GM23338 (cell line): Measurements from ENCODE around the gene ENTREP3. TPM values are rescaled to one million over a fixed set of nuclear protein-coding genes. Genes with fewer than 3 reads are reported as not detected.

ENCODE experiments used
- ATAC-seq: fragments of 200-7000 bp; cut with Tn5 transposase; 3 replicates; pipeline ENCODE4 v1.9.1; 2020
- DNase-seq: peaks from one replicate; pipeline ENCODE4 v3.0.0-alpha.2; 2015; ENCODE audit warnings: low spot score
- H2AFZ ChIP-seq: fragments of 200-600 bp; sonication (generic); 2 replicates; pipeline ENCODE4 v1.8.0; 2016; ENCODE audit warnings: antibody characterized with exemption, mild to moderate bottlenecking, moderate library complexity
- H3F3A ChIP-seq: fragments of 200-600 bp; sonication (generic); replicated peaks from 2 replicates; pipeline ENCODE4 v1.8.0; 2017; ENCODE audit warnings: antibody characterized with exemption, mixed run types, low read depth
- H3K27ac ChIP-seq: fragments of 200-600 bp; sonication (generic); 2 replicates; pipeline ENCODE4 v1.6.1; 2016; ENCODE audit warnings: low read depth
- H3K27me3 ChIP-seq: fragments of 200-600 bp; sonication (generic); 2 replicates; pipeline ENCODE4 v1.8.0; 2016; ENCODE audit warnings: mild to moderate bottlenecking, mixed run types, moderate library complexity; ENCODE audit not compliant: insufficient read depth
- H3K36me3 ChIP-seq: fragments of 200-600 bp; sonication (generic); 2 replicates; pipeline ENCODE4 v1.8.0; 2016; ENCODE audit warnings: mild to moderate bottlenecking; ENCODE audit not compliant: insufficient read depth
- H3K4me1 ChIP-seq: fragments of 200-600 bp; sonication (generic); 2 replicates; pipeline ENCODE4 v1.8.0; 2016; ENCODE audit warnings: mild to moderate bottlenecking, moderate library complexity; ENCODE audit not compliant: insufficient read depth
- H3K4me2 ChIP-seq: fragments of 200-600 bp; sonication (generic); 2 replicates; pipeline ENCODE4 v1.7.1; 2017; ENCODE audit warnings: mixed run types
- H3K4me3 ChIP-seq: fragments of 200-600 bp; sonication (generic); 2 replicates; pipeline ENCODE4 v1.6.1; 2016; ENCODE audit warnings: mixed run types
- H3K79me2 ChIP-seq: fragments of 200-600 bp; sonication (generic); replicated peaks from 2 replicates; pipeline ENCODE4 v1.8.0; 2017; ENCODE audit warnings: mild to moderate bottlenecking; ENCODE audit not compliant: insufficient read depth
- H3K9me2 ChIP-seq: fragments of 200-600 bp; sonication (generic); 2 replicates; pipeline ENCODE4 v1.8.0; 2017; ENCODE audit not compliant: insufficient read depth
- H4K20me1 ChIP-seq: fragments of 200-600 bp; sonication (generic); replicated peaks from 2 replicates; pipeline ENCODE4 v1.8.0; 2017; ENCODE audit warnings: mild to moderate bottlenecking; ENCODE audit not compliant: insufficient read depth
- H3K27ac Mint-ChIP-seq: 2 replicates; pipeline ENCODE4 v1.8.0; 2020; ENCODE audit warnings: inconsistent platforms, mild to moderate bottlenecking, moderate library complexity, mixed read lengths
- H3K27me3 Mint-ChIP-seq: 3 replicates; pipeline ENCODE4 v1.8.0; 2022; ENCODE audit warnings: low read depth, mild to moderate bottlenecking, moderate library complexity, mixed read lengths, inconsistent platforms; ENCODE audit not compliant: insufficient read depth, poor library complexity
- H3K36me3 Mint-ChIP-seq: 3 replicates; pipeline ENCODE4 v1.8.0; 2021; ENCODE audit warnings: low read depth, mild to moderate bottlenecking, inconsistent platforms, moderate library complexity, mixed read lengths
- H3K4me1 Mint-ChIP-seq: 3 replicates; pipeline ENCODE4 v1.8.0; 2020; ENCODE audit warnings: mild to moderate bottlenecking, inconsistent platforms, mixed read lengths
- H3K4me3 Mint-ChIP-seq: 3 replicates; pipeline ENCODE4 v1.8.0; 2021; ENCODE audit warnings: moderate library complexity, mild to moderate bottlenecking, inconsistent platforms, mixed read lengths
- H3K9me3 Mint-ChIP-seq: 3 replicates; pipeline ENCODE4 v1.8.0; 2020; ENCODE audit warnings: moderate library complexity, mild to moderate bottlenecking, inconsistent platforms, mixed read lengths
- CREB1 ChIP-seq: fragments of 250-450 bp; sonication (Bioruptor Pico); IDR thresholded peaks from 2 replicates; pipeline ENCODE4 v1.5.0; 2020; ENCODE audit warnings: low read depth, mild to moderate bottlenecking, moderate library complexity
- EZH2 ChIP-seq: fragments of 200-600 bp; sonication (generic); IDR thresholded peaks from one replicate; pipeline ENCODE4 v1.8.0; 2017; ENCODE audit warnings: antibody characterized with exemption, mild to moderate bottlenecking, low read depth; ENCODE audit not compliant: unreplicated experiment
- EZH2phosphoT487 ChIP-seq: fragments of 200-600 bp; sonication (generic); IDR thresholded peaks from one replicate; pipeline ENCODE4 v1.8.1; 2018; ENCODE audit warnings: antibody characterized with exemption; ENCODE audit not compliant: unreplicated experiment
- JUNB ChIP-seq: IDR thresholded peaks from one replicate; pipeline ENCODE4 v1.6.1; 2016; ENCODE audit warnings: antibody characterized with exemption; ENCODE audit not compliant: unreplicated experiment
- NANOG ChIP-seq: IDR thresholded peaks from 2 replicates; pipeline ENCODE4 v1.6.1; 2016; ENCODE audit warnings: antibody characterized with exemption, borderline replicate concordance
- POLR2AphosphoS5 ChIP-seq: IDR thresholded peaks from 2 replicates; pipeline ENCODE4 v1.6.1; 2016; ENCODE audit warnings: antibody characterized with exemption, low read depth
- STAT1 ChIP-seq: IDR thresholded peaks from one replicate; pipeline ENCODE4 v1.6.1; 2016; ENCODE audit warnings: antibody characterized with exemption; ENCODE audit not compliant: unreplicated experiment
- ZNF114 ChIP-seq: fragments of 250-450 bp; sonication (Bioruptor Pico); IDR thresholded peaks from 2 replicates; pipeline ENCODE4 v1.5.0; 2020; ENCODE audit warnings: mild to moderate bottlenecking, moderate library complexity
- ZNF331 ChIP-seq: fragments of 250-450 bp; sonication (Bioruptor Pico); IDR thresholded peaks from 2 replicates; pipeline ENCODE4 v1.5.0; 2020; ENCODE audit warnings: low read depth, mild to moderate bottlenecking, moderate library complexity
- polyA plus RNA-seq: library from polyadenylated mRNA; unstranded; fragments of >200 nt; fragmentation: Nextera tagmentation; extraction: Ambion mirVana; gene quantifications from 2 replicates; pipeline ENCODE4 v1.2.1, GENCODE V29; 2016
- total RNA-seq: library from RNA; depleted of rRNA; stranded (reverse); fragments of >200 nt; shearing (Covaris generic); gene quantifications from 2 replicates; pipeline ENCODE4 v1.2.3, GENCODE V29; 2014
- TF ChIP-seq, protein P1 (sequence below): IDR thresholded peaks from 2 replicates; pipeline ENCODE4 v1.6.1; 2016; ENCODE audit warnings: antibody characterized with exemption
- TF ChIP-seq, protein P2 (sequence below), 2 experiments: fragments of 200-600 bp in 1 of 2; sonication (generic) in 1 of 2; conservative IDR thresholded peaks; 2 replicates each; pipeline versions ENCODE4 v1.5.1 to v1.6.1; 2016 to 2017; ENCODE audit warnings: antibody characterized with exemption in 2 of 2, low read depth in 2 of 2, mild to moderate bottlenecking in 2 of 2, moderate library complexity in 1 of 2
- TF ChIP-seq, protein P3 (sequence below): fragments of 250-450 bp; sonication (Bioruptor Pico); IDR thresholded peaks from 2 replicates; pipeline ENCODE4 v1.5.0; 2020; ENCODE audit warnings: mild to moderate bottlenecking, moderate library complexity
- TF ChIP-seq, protein P4 (sequence below): IDR thresholded peaks from one replicate; pipeline ENCODE4 v1.6.1; 2018; ENCODE audit warnings: antibody characterized with exemption; ENCODE audit not compliant: unreplicated experiment

The ENTREP3 gene
- total and polyA plus RNA-seq, 2 experiments from 2014 or later = 18.6 to 46.3 TPM

DNA sequence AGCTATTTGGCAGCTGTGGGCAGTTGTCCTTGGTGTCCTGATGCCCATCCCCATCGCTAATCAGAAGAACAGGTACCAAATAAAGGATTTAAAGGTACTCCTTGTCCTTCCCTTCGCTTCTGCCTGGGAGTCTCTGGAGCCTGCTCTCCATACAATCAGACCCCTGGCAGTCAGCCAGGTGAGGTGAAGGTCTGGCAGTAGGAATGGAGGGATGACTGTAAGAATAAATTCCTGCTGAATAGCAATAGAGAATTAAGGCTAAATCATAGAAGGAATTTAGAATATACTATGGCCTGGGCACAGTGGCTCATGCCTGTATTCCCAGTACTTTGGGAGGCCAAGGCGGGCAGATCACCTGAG is 56.8 kb downstream of the ENTREP3 start:
- Mint-ChIP-seq H3K27me3 (peaks cover 59% of the 10 kb centered on the region), H3K4me3 (peak overlapping the region; percentile 97; the same call in 1 of the 3 replicates), H3K4me1 (peaks cover 28% of the 10 kb centered on the region), H3K36me3 (peaks cover 83% of the 10 kb centered on the region), H3K9me3 (peaks cover 3% of the 10 kb centered on the region; the same call in 1 of the 3 replicates), H3K27ac (no peak overlapping the region)
- peaks cover 52% of the 10 kb centered on the region for H3K36me3 ChIP-seq
- H3K9me2 ChIP-seq = no peaks in the 10 kb centered on the region
- peaks cover 29% of the 10 kb centered on the region for H3K79me2 ChIP-seq
- H2AFZ ChIP-seq = no peak overlapping the region
- no peak for TF ChIP-seq EZH2
- no peak for TF ChIP-seq STAT1
- TF ChIP-seq, protein P1, sequence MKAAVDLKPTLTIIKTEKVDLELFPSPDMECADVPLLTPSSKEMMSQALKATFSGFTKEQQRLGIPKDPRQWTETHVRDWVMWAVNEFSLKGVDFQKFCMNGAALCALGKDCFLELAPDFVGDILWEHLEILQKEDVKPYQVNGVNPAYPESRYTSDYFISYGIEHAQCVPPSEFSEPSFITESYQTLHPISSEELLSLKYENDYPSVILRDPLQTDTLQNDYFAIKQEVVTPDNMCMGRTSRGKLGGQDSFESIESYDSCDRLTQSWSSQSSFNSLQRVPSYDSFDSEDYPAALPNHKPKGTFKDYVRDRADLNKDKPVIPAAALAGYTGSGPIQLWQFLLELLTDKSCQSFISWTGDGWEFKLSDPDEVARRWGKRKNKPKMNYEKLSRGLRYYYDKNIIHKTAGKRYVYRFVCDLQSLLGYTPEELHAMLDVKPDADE = no peak
- TF ChIP-seq, protein P2, sequence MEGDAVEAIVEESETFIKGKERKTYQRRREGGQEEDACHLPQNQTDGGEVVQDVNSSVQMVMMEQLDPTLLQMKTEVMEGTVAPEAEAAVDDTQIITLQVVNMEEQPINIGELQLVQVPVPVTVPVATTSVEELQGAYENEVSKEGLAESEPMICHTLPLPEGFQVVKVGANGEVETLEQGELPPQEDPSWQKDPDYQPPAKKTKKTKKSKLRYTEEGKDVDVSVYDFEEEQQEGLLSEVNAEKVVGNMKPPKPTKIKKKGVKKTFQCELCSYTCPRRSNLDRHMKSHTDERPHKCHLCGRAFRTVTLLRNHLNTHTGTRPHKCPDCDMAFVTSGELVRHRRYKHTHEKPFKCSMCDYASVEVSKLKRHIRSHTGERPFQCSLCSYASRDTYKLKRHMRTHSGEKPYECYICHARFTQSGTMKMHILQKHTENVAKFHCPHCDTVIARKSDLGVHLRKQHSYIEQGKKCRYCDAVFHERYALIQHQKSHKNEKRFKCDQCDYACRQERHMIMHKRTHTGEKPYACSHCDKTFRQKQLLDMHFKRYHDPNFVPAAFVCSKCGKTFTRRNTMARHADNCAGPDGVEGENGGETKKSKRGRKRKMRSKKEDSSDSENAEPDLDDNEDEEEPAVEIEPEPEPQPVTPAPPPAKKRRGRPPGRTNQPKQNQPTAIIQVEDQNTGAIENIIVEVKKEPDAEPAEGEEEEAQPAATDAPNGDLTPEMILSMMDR (conservative IDR thresholded peaks at IDR 0.05; ENCODE audit: low read depth in 2 of 2) = no peak
- TF ChIP-seq, protein P3, sequence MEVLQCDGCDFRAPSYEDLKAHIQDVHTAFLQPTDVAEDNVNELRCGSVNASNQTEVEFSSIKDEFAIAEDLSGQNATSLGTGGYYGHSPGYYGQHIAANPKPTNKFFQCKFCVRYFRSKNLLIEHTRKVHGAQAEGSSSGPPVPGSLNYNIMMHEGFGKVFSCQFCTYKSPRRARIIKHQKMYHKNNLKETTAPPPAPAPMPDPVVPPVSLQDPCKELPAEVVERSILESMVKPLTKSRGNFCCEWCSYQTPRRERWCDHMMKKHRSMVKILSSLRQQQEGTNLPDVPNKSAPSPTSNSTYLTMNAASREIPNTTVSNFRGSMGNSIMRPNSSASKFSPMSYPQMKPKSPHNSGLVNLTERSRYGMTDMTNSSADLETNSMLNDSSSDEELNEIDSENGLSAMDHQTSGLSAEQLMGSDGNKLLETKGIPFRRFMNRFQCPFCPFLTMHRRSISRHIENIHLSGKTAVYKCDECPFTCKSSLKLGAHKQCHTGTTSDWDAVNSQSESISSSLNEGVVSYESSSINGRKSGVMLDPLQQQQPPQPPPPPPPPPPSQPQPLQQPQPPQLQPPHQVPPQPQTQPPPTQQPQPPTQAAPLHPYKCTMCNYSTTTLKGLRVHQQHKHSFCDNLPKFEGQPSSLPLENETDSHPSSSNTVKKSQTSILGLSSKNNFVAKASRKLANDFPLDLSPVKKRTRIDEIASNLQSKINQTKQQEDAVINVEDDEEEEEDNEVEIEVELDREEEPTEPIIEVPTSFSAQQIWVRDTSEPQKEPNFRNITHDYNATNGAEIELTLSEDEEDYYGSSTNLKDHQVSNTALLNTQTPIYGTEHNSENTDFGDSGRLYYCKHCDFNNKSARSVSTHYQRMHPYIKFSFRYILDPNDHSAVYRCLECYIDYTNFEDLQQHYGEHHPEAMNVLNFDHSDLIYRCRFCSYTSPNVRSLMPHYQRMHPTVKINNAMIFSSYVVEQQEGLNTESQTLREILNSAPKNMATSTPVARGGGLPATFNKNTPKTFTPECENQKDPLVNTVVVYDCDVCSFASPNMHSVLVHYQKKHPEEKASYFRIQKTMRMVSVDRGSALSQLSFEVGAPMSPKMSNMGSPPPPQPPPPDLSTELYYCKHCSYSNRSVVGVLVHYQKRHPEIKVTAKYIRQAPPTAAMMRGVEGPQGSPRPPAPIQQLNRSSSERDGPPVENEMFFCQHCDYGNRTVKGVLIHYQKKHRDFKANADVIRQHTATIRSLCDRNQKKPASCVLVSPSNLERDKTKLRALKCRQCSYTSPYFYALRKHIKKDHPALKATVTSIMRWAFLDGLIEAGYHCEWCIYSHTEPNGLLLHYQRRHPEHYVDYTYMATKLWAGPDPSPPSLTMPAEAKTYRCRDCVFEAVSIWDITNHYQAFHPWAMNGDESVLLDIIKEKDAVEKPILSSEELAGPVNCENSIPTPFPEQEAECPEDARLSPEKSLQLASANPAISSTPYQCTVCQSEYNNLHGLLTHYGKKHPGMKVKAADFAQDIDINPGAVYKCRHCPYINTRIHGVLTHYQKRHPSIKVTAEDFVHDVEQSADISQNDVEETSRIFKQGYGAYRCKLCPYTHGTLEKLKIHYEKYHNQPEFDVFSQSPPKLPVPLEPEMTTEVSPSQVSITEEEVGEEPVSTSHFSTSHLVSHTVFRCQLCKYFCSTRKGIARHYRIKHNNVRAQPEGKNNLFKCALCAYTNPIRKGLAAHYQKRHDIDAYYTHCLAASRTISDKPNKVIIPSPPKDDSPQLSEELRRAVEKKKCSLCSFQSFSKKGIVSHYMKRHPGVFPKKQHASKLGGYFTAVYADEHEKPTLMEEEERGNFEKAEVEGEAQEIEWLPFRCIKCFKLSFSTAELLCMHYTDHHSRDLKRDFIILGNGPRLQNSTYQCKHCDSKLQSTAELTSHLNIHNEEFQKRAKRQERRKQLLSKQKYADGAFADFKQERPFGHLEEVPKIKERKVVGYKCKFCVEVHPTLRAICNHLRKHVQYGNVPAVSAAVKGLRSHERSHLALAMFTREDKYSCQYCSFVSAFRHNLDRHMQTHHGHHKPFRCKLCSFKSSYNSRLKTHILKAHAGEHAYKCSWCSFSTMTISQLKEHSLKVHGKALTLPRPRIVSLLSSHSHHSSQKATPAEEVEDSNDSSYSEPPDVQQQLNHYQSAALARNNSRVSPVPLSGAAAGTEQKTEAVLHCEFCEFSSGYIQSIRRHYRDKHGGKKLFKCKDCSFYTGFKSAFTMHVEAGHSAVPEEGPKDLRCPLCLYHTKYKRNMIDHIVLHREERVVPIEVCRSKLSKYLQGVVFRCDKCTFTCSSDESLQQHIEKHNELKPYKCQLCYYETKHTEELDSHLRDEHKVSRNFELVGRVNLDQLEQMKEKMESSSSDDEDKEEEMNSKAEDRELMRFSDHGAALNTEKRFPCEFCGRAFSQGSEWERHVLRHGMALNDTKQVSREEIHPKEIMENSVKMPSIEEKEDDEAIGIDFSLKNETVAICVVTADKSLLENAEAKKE = no peak
- TF ChIP-seq NANOG = no peak
- TF ChIP-seq POLR2AphosphoS5 = no peak
- TF ChIP-seq EZH2phosphoT487 = no peak
- TF ChIP-seq ZNF114 (CRISPR knock-in tag) = no peak
- no peak for TF ChIP-seq JUNB
- TF ChIP-seq, protein P4, sequence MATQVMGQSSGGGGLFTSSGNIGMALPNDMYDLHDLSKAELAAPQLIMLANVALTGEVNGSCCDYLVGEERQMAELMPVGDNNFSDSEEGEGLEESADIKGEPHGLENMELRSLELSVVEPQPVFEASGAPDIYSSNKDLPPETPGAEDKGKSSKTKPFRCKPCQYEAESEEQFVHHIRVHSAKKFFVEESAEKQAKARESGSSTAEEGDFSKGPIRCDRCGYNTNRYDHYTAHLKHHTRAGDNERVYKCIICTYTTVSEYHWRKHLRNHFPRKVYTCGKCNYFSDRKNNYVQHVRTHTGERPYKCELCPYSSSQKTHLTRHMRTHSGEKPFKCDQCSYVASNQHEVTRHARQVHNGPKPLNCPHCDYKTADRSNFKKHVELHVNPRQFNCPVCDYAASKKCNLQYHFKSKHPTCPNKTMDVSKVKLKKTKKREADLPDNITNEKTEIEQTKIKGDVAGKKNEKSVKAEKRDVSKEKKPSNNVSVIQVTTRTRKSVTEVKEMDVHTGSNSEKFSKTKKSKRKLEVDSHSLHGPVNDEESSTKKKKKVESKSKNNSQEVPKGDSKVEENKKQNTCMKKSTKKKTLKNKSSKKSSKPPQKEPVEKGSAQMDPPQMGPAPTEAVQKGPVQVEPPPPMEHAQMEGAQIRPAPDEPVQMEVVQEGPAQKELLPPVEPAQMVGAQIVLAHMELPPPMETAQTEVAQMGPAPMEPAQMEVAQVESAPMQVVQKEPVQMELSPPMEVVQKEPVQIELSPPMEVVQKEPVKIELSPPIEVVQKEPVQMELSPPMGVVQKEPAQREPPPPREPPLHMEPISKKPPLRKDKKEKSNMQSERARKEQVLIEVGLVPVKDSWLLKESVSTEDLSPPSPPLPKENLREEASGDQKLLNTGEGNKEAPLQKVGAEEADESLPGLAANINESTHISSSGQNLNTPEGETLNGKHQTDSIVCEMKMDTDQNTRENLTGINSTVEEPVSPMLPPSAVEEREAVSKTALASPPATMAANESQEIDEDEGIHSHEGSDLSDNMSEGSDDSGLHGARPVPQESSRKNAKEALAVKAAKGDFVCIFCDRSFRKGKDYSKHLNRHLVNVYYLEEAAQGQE = no peak
- no peak for TF ChIP-seq ZNF331 (CRISPR knock-in tag)
- no peak for TF ChIP-seq CREB1
- no peak for DNase-seq
- H3K4me1 ChIP-seq = peaks cover 14% of the 10 kb centered on the region
- H3K4me2 ChIP-seq = no peak overlapping the region
- peaks cover 59% of the 10 kb centered on the region for H3F3A ChIP-seq
- no peak for ATAC-seq
- no peak overlapping the region for H3K4me3 ChIP-seq
- H3K27ac ChIP-seq = 0 out of 2 replicates have a peak overlapping the region, but pooled peaks have one; percentile 32
- H4K20me1 ChIP-seq = peaks cover 39% of the 10 kb centered on the region
- no peaks in the 10 kb centered on the region for H3K27me3 ChIP-seq
